ENCODE results near the gene PTPRS.

- TF ChIP-seq EZH2 (IDR thresholded peaks at IDR 0.05; ENCODE audit: insufficient read depth, low read length) (no peak), CTCF (IDR thresholded peaks at IDR 0.05; ENCODE audit: insufficient read depth, low read depth, low read length) (no peak)
Observed at GRCh38 chr19:5357584-5357983, 17.0 kb upstream of the PTPRS start.
